Fibroblast of skin of scalp (primary cell): ENCODE results near the gene TMEFF2. TPM values are rescaled to one million over a fixed set of nuclear protein-coding genes. Genes with fewer than 3 reads are reported as not detected.

Experiments used
- DNase-seq: peaks from one replicate; pipeline ENCODE4 v3.0.0-alpha.2; 2013
- polyA plus RNA-seq, 2 experiments: library from polyadenylated mRNA; unstranded; fragments of 120-200 nt; gene quantifications; one replicate each; pipeline ENCODE4 v1.2.1, GENCODE V29; 2013; ENCODE audit not compliant: insufficient read length in 2 of 2

Gene TMEFF2
- polyA plus RNA-seq (2013, experiment 1 of 2; ENCODE audit: insufficient read length) = 1.5 TPM
- 1.3 TPM for polyA plus RNA-seq (2013, experiment 2 of 2; ENCODE audit: insufficient read length)

- DNase-seq = peak; percentile 83
These were observed at the start of gene TMEFF2 for GRCh38 chr2:192194866-192195547. TMEFF2 (minus strand) TSS chr2:192194933; CDS start chr2:192194524, 409 bp downstream.

- peak; percentile 72 for DNase-seq
These were observed 48.8 kb upstream of the TMEFF2 start for GRCh38 chr2:192243488-192243887.

- DNase-seq = peak; percentile 77
These were observed 41.4 kb upstream of the TMEFF2 start for GRCh38 chr2:192236136-192236535.

GRCh38 chr2:192230889-192231453, 36.2 kb upstream of the TMEFF2 start:
- no peak for DNase-seq

GRCh38 chr2:192228685-192229084, 34.0 kb upstream of the TMEFF2 start:
- DNase-seq = peak; percentile 32

GRCh38 chr2:192218970-192219369, 24.2 kb upstream of the TMEFF2 start:
- DNase-seq = no peak

GRCh38 chr2:192218377-192218776, 23.6 kb upstream of the TMEFF2 start:
- no peak for DNase-seq

GRCh38 chr2:192216336-192216735, 21.6 kb upstream of the TMEFF2 start:
- no peak for DNase-seq

- no peak for DNase-seq
These were observed 20.6 kb upstream of the TMEFF2 start for GRCh38 chr2:192215096-192215877.

GRCh38 chr2:192208848-192209247, 14.1 kb upstream of the TMEFF2 start:
- DNase-seq = peak; percentile 43

GRCh38 chr2:192206399-192206798, 11.7 kb upstream of the TMEFF2 start:
- DNase-seq = no peak

- no peak for DNase-seq
These were observed 9.1 kb upstream of the TMEFF2 start for GRCh38 chr2:192203876-192204275.

- DNase-seq = no peak
These were observed 7.6 kb upstream of the TMEFF2 start for GRCh38 chr2:192202373-192202772.

GRCh38 chr2:192201116-192201515, 6.4 kb upstream of the TMEFF2 start:
- DNase-seq = no peak

- no peak for DNase-seq
These were observed 2.6 kb upstream of the TMEFF2 start for GRCh38 chr2:192197357-192197756.

- DNase-seq = no peak
These were observed 1.9 kb upstream of the TMEFF2 start for GRCh38 chr2:192196421-192197194.

GRCh38 chr2:192195548-192196418, 1.1 kb upstream of the TMEFF2 start:
- DNase-seq = peak; percentile 34

GRCh38 chr2:192194265-192194865, 368 bp downstream of the TMEFF2 start:
- DNase-seq = peak; percentile 22

- peak; percentile 54 for DNase-seq
These were observed 4.3 kb downstream of the TMEFF2 start for GRCh38 chr2:192190474-192190873.

GRCh38 chr2:192186806-192187205, 7.9 kb downstream of the TMEFF2 start:
- no peak for DNase-seq

GRCh38 chr2:192184349-192184748, 10.4 kb downstream of the TMEFF2 start:
- no peak for DNase-seq
